Measurements from ENCODE around the gene TMEFF2. TPM values are rescaled to one million over a fixed set of nuclear protein-coding genes. Genes with fewer than 3 reads are reported as not detected.

Gene TMEFF2
- polyA plus RNA-seq, 1 donor, result 2.3 TPM

- H3K36me3 ChIP-seq (ENCODE audit: control insufficient read depth, insufficient read depth, low read length), result no peaks in the 10 kb centered on the region
- DNase-seq, result no peak
- H3K9me3 ChIP-seq (ENCODE audit: control insufficient read depth, low read depth, low read length), result no peaks in the 10 kb centered on the region
- H3K27ac ChIP-seq (ENCODE audit: low read length), result no peak overlapping the region
- H3K27me3 ChIP-seq (ENCODE audit: control insufficient read depth, insufficient read depth, low read length), result no peaks in the 10 kb centered on the region
- H3K4me1 ChIP-seq (ENCODE audit: control insufficient read depth, insufficient read depth, low read length), result no peaks in the 10 kb centered on the region
- H3K4me3 ChIP-seq (ENCODE audit: low read length), result no peak overlapping the region
- no CpG with 5 or more reads among the region's 1 CpG for WGBS (ENCODE audit: insufficient coverage, low lambda C conversion rate)
Observed at GRCh38 chr2:192070099-192070498, 124.6 kb downstream of the TMEFF2 start.

GRCh38 chr2:192069417-192069816 lies 125.3 kb downstream of the TMEFF2 start:
- Histone ChIP-seq H3K4me1 (ENCODE audit: control insufficient read depth, insufficient read depth, low read length) (no peaks in the 10 kb centered on the region), H3K36me3 (ENCODE audit: control insufficient read depth, insufficient read depth, low read length) (no peaks in the 10 kb centered on the region), H3K27me3 (ENCODE audit: control insufficient read depth, insufficient read depth, low read length) (no peaks in the 10 kb centered on the region), H3K27ac (ENCODE audit: low read length) (no peak overlapping the region), H3K4me3 (ENCODE audit: low read length) (no peak overlapping the region), H3K9me3 (ENCODE audit: control insufficient read depth, low read depth, low read length) (no peaks in the 10 kb centered on the region)
- no peak for DNase-seq
- WGBS (ENCODE audit: insufficient coverage, low lambda C conversion rate), result 100% methylated on average over 1 of the region's 1 CpG

GRCh38 chr2:192068966-192069365 lies 125.8 kb downstream of the TMEFF2 start:
- 100% methylated on average over 1 of the region's 4 CpGs for WGBS (ENCODE audit: insufficient coverage, low lambda C conversion rate)
- H3K4me3 ChIP-seq (ENCODE audit: low read length), result no peak overlapping the region
- DNase-seq, result no peak
- H3K9me3 ChIP-seq (ENCODE audit: control insufficient read depth, low read depth, low read length), result no peaks in the 10 kb centered on the region
- H3K36me3 ChIP-seq (ENCODE audit: control insufficient read depth, insufficient read depth, low read length), result no peaks in the 10 kb centered on the region
- no peak overlapping the region for H3K27ac ChIP-seq (ENCODE audit: low read length)
- H3K27me3 ChIP-seq (ENCODE audit: control insufficient read depth, insufficient read depth, low read length), result no peaks in the 10 kb centered on the region
- no peaks in the 10 kb centered on the region for H3K4me1 ChIP-seq (ENCODE audit: control insufficient read depth, insufficient read depth, low read length)

GRCh38 chr2:192067631-192068030 lies 127.1 kb downstream of the TMEFF2 start:
- Histone ChIP-seq H3K27ac (ENCODE audit: low read length) (no peak overlapping the region), H3K9me3 (ENCODE audit: control insufficient read depth, low read depth, low read length) (no peaks in the 10 kb centered on the region), H3K27me3 (ENCODE audit: control insufficient read depth, insufficient read depth, low read length) (no peaks in the 10 kb centered on the region), H3K4me1 (ENCODE audit: control insufficient read depth, insufficient read depth, low read length) (no peaks in the 10 kb centered on the region), H3K36me3 (ENCODE audit: control insufficient read depth, insufficient read depth, low read length) (no peaks in the 10 kb centered on the region), H3K4me3 (ENCODE audit: low read length) (no peak overlapping the region)
- 50% methylated on average over 1 of the region's 1 CpG for WGBS (ENCODE audit: insufficient coverage, low lambda C conversion rate)
- DNase-seq, result no peak

- no peak for DNase-seq
- H3K4me1 ChIP-seq (ENCODE audit: control insufficient read depth, insufficient read depth, low read length), result no peaks in the 10 kb centered on the region
- no peaks in the 10 kb centered on the region for H3K27me3 ChIP-seq (ENCODE audit: control insufficient read depth, insufficient read depth, low read length)
- H3K27ac ChIP-seq (ENCODE audit: low read length), result no peak overlapping the region
- H3K9me3 ChIP-seq (ENCODE audit: control insufficient read depth, low read depth, low read length), result no peaks in the 10 kb centered on the region
- H3K36me3 ChIP-seq (ENCODE audit: control insufficient read depth, insufficient read depth, low read length), result no peaks in the 10 kb centered on the region
- H3K4me3 ChIP-seq (ENCODE audit: low read length), result no peak overlapping the region
- no CpG with 5 or more reads among the region's 2 CpGs for WGBS (ENCODE audit: insufficient coverage, low lambda C conversion rate)
Observed at GRCh38 chr2:192064459-192064858, 130.3 kb downstream of the TMEFF2 start.

- Histone ChIP-seq H3K27me3 (ENCODE audit: control insufficient read depth, insufficient read depth, low read length) (no peaks in the 10 kb centered on the region), H3K27ac (ENCODE audit: low read length) (no peak overlapping the region), H3K4me1 (ENCODE audit: control insufficient read depth, insufficient read depth, low read length) (no peaks in the 10 kb centered on the region), H3K36me3 (ENCODE audit: control insufficient read depth, insufficient read depth, low read length) (no peaks in the 10 kb centered on the region), H3K9me3 (ENCODE audit: control insufficient read depth, low read depth, low read length) (no peaks in the 10 kb centered on the region), H3K4me3 (ENCODE audit: low read length) (no peak overlapping the region)
- no peak for DNase-seq
- WGBS (ENCODE audit: insufficient coverage, low lambda C conversion rate), result 83% methylated on average over 1 of the region's 3 CpGs
Observed at GRCh38 chr2:192060161-192060560, 134.6 kb downstream of the TMEFF2 start.

GRCh38 chr2:192059266-192059665 lies 135.5 kb downstream of the TMEFF2 start:
- Histone ChIP-seq H3K27me3 (ENCODE audit: control insufficient read depth, insufficient read depth, low read length) (no peaks in the 10 kb centered on the region), H3K9me3 (ENCODE audit: control insufficient read depth, low read depth, low read length) (no peaks in the 10 kb centered on the region), H3K36me3 (ENCODE audit: control insufficient read depth, insufficient read depth, low read length) (no peaks in the 10 kb centered on the region), H3K4me1 (ENCODE audit: control insufficient read depth, insufficient read depth, low read length) (no peaks in the 10 kb centered on the region), H3K27ac (ENCODE audit: low read length) (no peak overlapping the region), H3K4me3 (ENCODE audit: low read length) (no peak overlapping the region)
- no peak for DNase-seq
- WGBS (ENCODE audit: insufficient coverage, low lambda C conversion rate), result no CpG with 5 or more reads among the region's 2 CpGs

GRCh38 chr2:192053921-192054320 lies 140.8 kb downstream of the TMEFF2 start:
- Histone ChIP-seq H3K27me3 (ENCODE audit: control insufficient read depth, insufficient read depth, low read length) (no peaks in the 10 kb centered on the region), H3K4me3 (ENCODE audit: low read length) (no peak overlapping the region), H3K36me3 (ENCODE audit: control insufficient read depth, insufficient read depth, low read length) (no peaks in the 10 kb centered on the region), H3K4me1 (ENCODE audit: control insufficient read depth, insufficient read depth, low read length) (no peaks in the 10 kb centered on the region), H3K9me3 (ENCODE audit: control insufficient read depth, low read depth, low read length) (no peaks in the 10 kb centered on the region), H3K27ac (ENCODE audit: low read length) (no peak overlapping the region)
- no peak for DNase-seq
- WGBS (ENCODE audit: insufficient coverage, low lambda C conversion rate), result no CpG with 5 or more reads among the region's 1 CpG

- Histone ChIP-seq H3K4me3 (ENCODE audit: low read length) (no peak overlapping the region), H3K36me3 (ENCODE audit: control insufficient read depth, insufficient read depth, low read length) (no peaks in the 10 kb centered on the region), H3K9me3 (ENCODE audit: control insufficient read depth, low read depth, low read length) (no peaks in the 10 kb centered on the region), H3K4me1 (ENCODE audit: control insufficient read depth, insufficient read depth, low read length) (no peaks in the 10 kb centered on the region), H3K27me3 (ENCODE audit: control insufficient read depth, insufficient read depth, low read length) (no peaks in the 10 kb centered on the region), H3K27ac (ENCODE audit: low read length) (no peak overlapping the region)
- DNase-seq, result no peak
Observed at GRCh38 chr2:192051533-192051932, 143.2 kb downstream of the TMEFF2 start.

- H3K4me1 ChIP-seq (ENCODE audit: control insufficient read depth, insufficient read depth, low read length), result no peaks in the 10 kb centered on the region
- WGBS (ENCODE audit: insufficient coverage, low lambda C conversion rate), result no CpG with 5 or more reads among the region's 4 CpGs
- H3K36me3 ChIP-seq (ENCODE audit: control insufficient read depth, insufficient read depth, low read length), result no peaks in the 10 kb centered on the region
- no peak overlapping the region for H3K4me3 ChIP-seq (ENCODE audit: low read length)
- no peaks in the 10 kb centered on the region for H3K27me3 ChIP-seq (ENCODE audit: control insufficient read depth, insufficient read depth, low read length)
- no peak overlapping the region for H3K27ac ChIP-seq (ENCODE audit: low read length)
- no peaks in the 10 kb centered on the region for H3K9me3 ChIP-seq (ENCODE audit: control insufficient read depth, low read depth, low read length)
- DNase-seq, result no peak
Observed at GRCh38 chr2:192049362-192049761, 145.4 kb downstream of the TMEFF2 start.

- no CpG with 5 or more reads among the region's 2 CpGs for WGBS (ENCODE audit: insufficient coverage, low lambda C conversion rate)
- Histone ChIP-seq H3K9me3 (ENCODE audit: control insufficient read depth, low read depth, low read length) (no peaks in the 10 kb centered on the region), H3K27ac (ENCODE audit: low read length) (no peak overlapping the region), H3K27me3 (ENCODE audit: control insufficient read depth, insufficient read depth, low read length) (no peaks in the 10 kb centered on the region), H3K36me3 (ENCODE audit: control insufficient read depth, insufficient read depth, low read length) (no peaks in the 10 kb centered on the region), H3K4me3 (ENCODE audit: low read length) (no peak overlapping the region), H3K4me1 (ENCODE audit: control insufficient read depth, insufficient read depth, low read length) (no peaks in the 10 kb centered on the region)
- no peak for DNase-seq
Observed at GRCh38 chr2:192047315-192048107, 147.2 kb downstream of the TMEFF2 start.
